Nephron (organoid): ENCODE data around the gene FAHD1.

Experiments
- H3K27ac Mint-ChIP-seq, 3 experiments: 2 replicates each; pipeline ENCODE4 v1.8.0; 2020; ENCODE audit warnings: mixed read lengths in 3 of 3, mild to moderate bottlenecking in 2 of 3, moderate library complexity in 1 of 3
- H3K27me3 Mint-ChIP-seq: 2 replicates; pipeline ENCODE4 v1.8.0; 2021; ENCODE audit warnings: low read depth, mild to moderate bottlenecking, moderate library complexity, mixed read lengths
- H3K36me3 Mint-ChIP-seq: 2 replicates; pipeline ENCODE4 v1.8.0; 2020; ENCODE audit warnings: low read depth, mixed read lengths
- H3K4me1 Mint-ChIP-seq: 2 replicates; pipeline ENCODE4 v1.8.0; 2020; ENCODE audit warnings: mixed read lengths
- H3K4me3 Mint-ChIP-seq, 3 experiments: 2 replicates each; pipeline ENCODE4 v1.8.0; 2020; ENCODE audit warnings: mild to moderate bottlenecking in 3 of 3, mixed read lengths in 3 of 3, moderate library complexity in 2 of 3
- H3K9me3 Mint-ChIP-seq: 2 replicates; pipeline ENCODE4 v1.8.0; 2020; ENCODE audit warnings: mixed read lengths
- CTCF ChIP-seq, 3 experiments: fragments of 200-600 bp; sonication (generic); IDR thresholded peaks; one replicate each; pipeline ENCODE4 v1.5.0; 2021; ENCODE audit warnings: antibody characterized with exemption in 3 of 3; ENCODE audit not compliant: unreplicated experiment in 3 of 3

Gene FAHD1

GRCh38 chr16:1857433-1858097 is 30.6 kb downstream of the FAHD1 start:
- Mint-ChIP-seq H3K27me3 (peaks cover 82% of the 10 kb centered on the region), H3K4me1 (peaks cover 8% of the 10 kb centered on the region), H3K9me3 (no peaks in the 10 kb centered on the region), H3K27ac (no peak overlapping the region), H3K4me3 (no peak overlapping the region), H3K36me3 (no peaks in the 10 kb centered on the region)
- no peak for TF ChIP-seq CTCF (IDR thresholded peaks at IDR 0.05; ENCODE audit: unreplicated experiment in 3 of 3)

GRCh38 chr16:1858189-1858865 is 31.3 kb downstream of the FAHD1 start:
- Mint-ChIP-seq H3K4me3 (no peak overlapping the region), H3K9me3 (no peaks in the 10 kb centered on the region), H3K27ac (no peak overlapping the region), H3K36me3 (no peaks in the 10 kb centered on the region), H3K4me1 (peaks cover 8% of the 10 kb centered on the region), H3K27me3 (peaks cover 78% of the 10 kb centered on the region)
- no peak for TF ChIP-seq CTCF (IDR thresholded peaks at IDR 0.05; ENCODE audit: unreplicated experiment in 3 of 3)

GRCh38 chr16:1859650-1860049 is 32.6 kb downstream of the FAHD1 start:
- H3K4me1 Mint-ChIP-seq, result peaks cover 8% of the 10 kb centered on the region
- H3K4me3 Mint-ChIP-seq, result no peak overlapping the region
- H3K27me3 Mint-ChIP-seq, result peaks cover 75% of the 10 kb centered on the region
- no peak overlapping the region for H3K27ac Mint-ChIP-seq
- H3K36me3 Mint-ChIP-seq, result no peaks in the 10 kb centered on the region
- no peaks in the 10 kb centered on the region for H3K9me3 Mint-ChIP-seq
- TF ChIP-seq CTCF (IDR thresholded peaks at IDR 0.05; ENCODE audit: unreplicated experiment in 3 of 3), result no peak

- Mint-ChIP-seq H3K27me3 (peaks cover 76% of the 10 kb centered on the region), H3K4me3 (no peak overlapping the region), H3K27ac (no peak overlapping the region)
Measured at GRCh38 chr16:1861730-1862129, 34.7 kb downstream of the FAHD1 start.

GRCh38 chr16:1862394-1862793 is 35.4 kb downstream of the FAHD1 start:
- TF ChIP-seq CTCF (IDR thresholded peaks at IDR 0.05; ENCODE audit: unreplicated experiment in 3 of 3), result no peak
- no peak overlapping the region for H3K27ac Mint-ChIP-seq
- H3K4me3 Mint-ChIP-seq, result no peak overlapping the region
- H3K4me1 Mint-ChIP-seq, result peaks cover 3% of the 10 kb centered on the region
- no peaks in the 10 kb centered on the region for H3K9me3 Mint-ChIP-seq
- no peaks in the 10 kb centered on the region for H3K36me3 Mint-ChIP-seq
- H3K27me3 Mint-ChIP-seq, result peaks cover 69% of the 10 kb centered on the region

More at GRCh38 chr16:1861730-1862129, 34.7 kb downstream of the FAHD1 start:
- no peak for TF ChIP-seq CTCF (IDR thresholded peaks at IDR 0.05; ENCODE audit: unreplicated experiment in 3 of 3)
- H3K4me1 Mint-ChIP-seq, result peaks cover 8% of the 10 kb centered on the region
- H3K9me3 Mint-ChIP-seq, result no peaks in the 10 kb centered on the region
- H3K36me3 Mint-ChIP-seq, result no peaks in the 10 kb centered on the region
